ENCODE results near the gene GOLPH3.

The GOLPH3 gene

DNA sequence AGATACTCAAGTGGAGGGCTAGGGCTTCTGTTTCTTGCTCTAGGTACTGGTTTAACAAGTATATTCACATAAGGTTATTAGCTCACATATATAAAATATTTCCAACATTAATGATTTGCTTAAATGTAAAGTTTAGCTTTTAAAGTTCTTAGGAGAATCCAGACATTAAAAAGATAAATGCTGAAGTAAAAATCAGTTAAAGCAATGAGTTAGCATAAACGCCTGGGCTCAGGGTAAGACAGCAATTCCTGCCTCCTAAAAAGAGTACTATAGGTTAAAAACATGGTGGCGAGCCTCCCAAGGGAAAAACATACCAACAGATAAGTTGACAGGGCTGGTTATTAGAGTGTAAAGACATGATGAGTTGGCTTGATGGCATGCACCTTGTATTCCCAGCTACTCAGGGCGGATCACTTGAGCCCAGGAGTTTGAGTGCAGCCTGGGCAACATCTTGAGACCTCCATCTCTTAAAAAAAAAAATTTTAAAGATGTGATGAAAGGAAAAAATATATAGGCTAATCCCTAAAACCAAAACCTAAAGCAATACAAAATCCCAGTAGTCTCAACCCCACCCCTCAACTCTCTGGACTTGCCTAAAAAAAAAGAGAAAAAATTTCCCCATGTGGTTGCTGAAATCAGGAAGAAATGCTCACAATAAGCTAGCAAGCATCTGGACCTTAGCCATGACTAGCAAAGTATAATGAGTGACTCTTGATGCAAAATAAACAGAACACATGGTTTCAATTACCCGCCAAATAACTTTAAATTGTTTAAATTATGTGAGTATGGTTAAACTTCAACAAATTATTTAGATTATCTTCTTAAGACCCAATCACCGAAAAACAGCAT lies 3.6 kb downstream of the GOLPH3 start (continued):
- TF ChIP-seq ZNF48 (tag by site-specific recombination; IDR thresholded peaks at IDR 0.05) (no peak), ZNF521 (tag by site-specific recombination; IDR thresholded peaks at IDR 0.05) (no peak)

DNA sequence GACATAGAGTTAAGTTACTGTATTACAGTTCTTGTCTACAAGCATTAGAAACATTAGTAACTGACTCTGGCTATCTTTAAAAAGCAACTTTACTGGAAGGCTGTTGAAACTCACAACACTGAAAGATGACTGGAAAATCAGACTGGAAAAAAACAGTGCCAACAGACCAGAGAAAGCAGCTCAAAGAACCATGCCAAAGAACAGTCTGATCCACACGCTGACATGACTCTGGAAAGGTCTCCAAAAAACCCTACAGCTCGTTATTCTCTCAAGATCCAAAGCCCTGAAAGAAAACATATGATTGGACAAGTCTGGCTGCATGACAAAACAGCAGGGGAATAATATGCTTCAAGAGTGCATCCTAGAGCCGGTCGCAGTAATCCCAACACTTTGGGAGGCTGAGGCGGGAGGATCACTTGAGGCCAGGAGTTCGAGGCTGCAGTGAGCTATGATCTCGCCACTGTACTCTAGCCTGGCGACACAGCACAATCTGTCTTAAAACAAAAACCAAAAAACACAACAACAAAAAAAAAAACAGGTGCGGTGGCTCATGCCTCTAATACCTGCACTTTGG lies 5.6 kb downstream of the GOLPH3 start:
- TF ChIP-seq ZNF274 (IDR thresholded peaks at IDR 0.05; ENCODE audit: low read length), result no peak
- TF ChIP-seq ZNF274 (tag by site-specific recombination; IDR thresholded peaks at IDR 0.05; ENCODE audit: borderline replicate concordance), result no peak
- no peak for TF ChIP-seq ZNF140 (tag by site-specific recombination; IDR thresholded peaks at IDR 0.05)
- TF ChIP-seq, protein P1, sequence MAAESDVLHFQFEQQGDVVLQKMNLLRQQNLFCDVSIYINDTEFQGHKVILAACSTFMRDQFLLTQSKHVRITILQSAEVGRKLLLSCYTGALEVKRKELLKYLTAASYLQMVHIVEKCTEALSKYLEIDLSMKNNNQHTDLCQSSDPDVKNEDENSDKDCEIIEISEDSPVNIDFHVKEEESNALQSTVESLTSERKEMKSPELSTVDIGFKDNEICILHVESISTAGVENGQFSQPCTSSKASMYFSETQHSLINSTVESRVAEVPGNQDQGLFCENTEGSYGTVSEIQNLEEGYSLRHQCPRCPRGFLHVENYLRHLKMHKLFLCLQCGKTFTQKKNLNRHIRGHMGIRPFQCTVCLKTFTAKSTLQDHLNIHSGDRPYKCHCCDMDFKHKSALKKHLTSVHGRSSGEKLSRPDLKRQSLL (tag by site-specific recombination; IDR thresholded peaks at IDR 0.05), result peak; percentile 43; the same call in 1 of the 2 replicates
- CTCF ChIA-PET, result interaction anchor here (0.6 to 0.9 kb wide), 3 partner anchors 17 to 64 kb away, joined by 4 to 7 read pairs (median 5); no protein-coding TSS in a partner anchor

DNA sequence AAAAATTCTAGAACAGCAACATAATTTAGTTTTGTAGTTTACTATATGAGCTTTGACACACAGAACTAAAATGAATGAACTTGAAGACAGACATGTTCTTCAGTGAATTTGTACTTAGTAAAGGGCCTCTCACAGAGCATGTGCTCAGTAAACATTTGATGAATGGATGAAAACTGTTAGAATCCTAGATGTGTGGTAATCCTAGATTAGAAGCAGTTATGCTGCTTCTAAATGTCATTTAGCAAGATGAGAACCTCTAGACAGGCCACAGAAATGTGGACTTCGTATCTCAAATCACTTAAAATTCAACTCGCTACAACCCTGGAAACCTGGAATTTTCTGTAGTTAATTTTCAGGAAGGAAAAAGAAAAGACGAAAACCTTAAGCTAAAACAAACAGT lies 8.5 kb downstream of the GOLPH3 start:
- no peaks in the 10 kb centered on the region for H3K9me3 ChIP-seq (ENCODE audit: control insufficient read depth, insufficient read depth, low read depth, low read length)
- TF ChIP-seq ZNF366 (tag by site-specific recombination; conservative IDR thresholded peaks at IDR 0.05) (no peak), ZSCAN16 (tag by site-specific recombination; IDR thresholded peaks at IDR 0.05) (no peak), ZNF610 (tag by site-specific recombination; IDR thresholded peaks at IDR 0.05; ENCODE audit: borderline replicate concordance) (no peak), ZNF211 (tag by site-specific recombination; IDR thresholded peaks at IDR 0.05; ENCODE audit: low read depth) (no peak), ZNF404 (tag by site-specific recombination; IDR thresholded peaks at IDR 0.05) (no peak), ZNF157 (tag by site-specific recombination; IDR thresholded peaks at IDR 0.05) (no peak), ZNF529 (tag by site-specific recombination; IDR thresholded peaks at IDR 0.05; ENCODE audit: insufficient replicate concordance) (no peak), EGR2 (tag by site-specific recombination; IDR thresholded peaks at IDR 0.05; ENCODE audit: low read depth) (no peak), ZNF768 (tag by site-specific recombination; IDR thresholded peaks at IDR 0.05) (no peak), ZNF747 (tag by site-specific recombination; IDR thresholded peaks at IDR 0.05) (no peak), ZNF518A (tag by site-specific recombination; conservative IDR thresholded peaks at IDR 0.05; ENCODE audit: low read depth) (no peak), ZNF701 (tag by site-specific recombination; IDR thresholded peaks at IDR 0.05) (no peak), ZNF548 (tag by site-specific recombination; IDR thresholded peaks at IDR 0.05) (no peak), OSR2 (tag by site-specific recombination; IDR thresholded peaks at IDR 0.05) (no peak)
- ChIA-PET POLR2A (interaction anchor here (1.8 kb wide), 1 partner anchor 8 kb away, joined by 8 read pairs; the partner anchor contains the start of gene GOLPH3), CTCF (interaction anchor here (0.6 to 0.9 kb wide), 4 partner anchors 71 to 420 kb away, joined by 3 to 6 read pairs (median 4); partner anchors contain the start of gene SUB1)
- H3K4me3 ChIP-seq (ENCODE audit: low read depth, low read length), result no peak overlapping the region
- peaks cover 52 to 68% of the 10 kb centered on the region in 2 experiments for H3K36me3 ChIP-seq (ENCODE audit: control insufficient read depth in 2 of 2, insufficient read depth in 1 of 2, low read length in 2 of 2)
- no peak overlapping the region for H3K27ac ChIP-seq (ENCODE audit: extremely low read depth, low read depth, low read length)
- peaks cover 7% of the 10 kb centered on the region for H3K4me1 ChIP-seq (ENCODE audit: control insufficient read depth, insufficient read depth, low read length)

More for the DNA sequence above, 5.6 kb downstream of the GOLPH3 start:
- Histone ChIP-seq H3K9me3 (ENCODE audit: control insufficient read depth, insufficient read depth, low read depth, low read length) (no peaks in the 10 kb centered on the region), H3K36me3 (ENCODE audit: control insufficient read depth in 2 of 2, insufficient read depth in 1 of 2, low read length in 2 of 2) (peaks cover 59 to 74% of the 10 kb centered on the region in 2 experiments), H3K4me1 (ENCODE audit: control insufficient read depth, insufficient read depth, low read length) (peaks cover 16% of the 10 kb centered on the region), H3K4me3 (ENCODE audit: low read depth, low read length) (no peak overlapping the region), H3K27ac (ENCODE audit: extremely low read depth, low read depth, low read length) (no peak overlapping the region)
- POLR2A ChIA-PET, result no interaction called here
